Endodermal cell (in vitro differentiated cells): Measurements from ENCODE around the gene TAF8. TPM values are rescaled to one million over a fixed set of nuclear protein-coding genes. Genes with fewer than 3 reads are reported as not detected.

Experiments used
- DNase-seq: peaks from one replicate; pipeline ENCODE4 v3.0.0-alpha.2; 2017
- H3K27ac ChIP-seq: 2 replicates; pipeline ENCODE4 v1.5.1; 2013; ENCODE audit warnings: mild to moderate bottlenecking, low read depth, low read length, moderate library complexity
- H3K27me3 ChIP-seq: 2 replicates; pipeline ENCODE4 v1.6.1; 2013; ENCODE audit warnings: mild to moderate bottlenecking, low read length, moderate library complexity; ENCODE audit not compliant: insufficient read depth, control insufficient read depth, poor library complexity, severe bottlenecking
- H3K36me3 ChIP-seq: 2 replicates; pipeline ENCODE4 v1.7.0; 2013; ENCODE audit warnings: mild to moderate bottlenecking, low read length, moderate library complexity; ENCODE audit not compliant: control insufficient read depth, insufficient read depth
- H3K4me1 ChIP-seq: one replicate; pipeline ENCODE4 v1.7.0; 2013; ENCODE audit warnings: low read length; ENCODE audit not compliant: control insufficient read depth, insufficient read depth
- H3K4me3 ChIP-seq: 2 replicates; pipeline ENCODE4 v1.5.1; 2013; ENCODE audit warnings: mild to moderate bottlenecking, low read length, moderate library complexity
- H3K9ac ChIP-seq: 2 replicates; pipeline ENCODE4 v1.6.1; 2013; ENCODE audit warnings: mild to moderate bottlenecking, low read length, moderate library complexity; ENCODE audit not compliant: poor library complexity, severe bottlenecking; ENCODE audit errors: extremely low read depth
- H3K9me3 ChIP-seq: 2 replicates; pipeline ENCODE4 v1.6.1; 2013; ENCODE audit warnings: mild to moderate bottlenecking, low read length, moderate library complexity; ENCODE audit not compliant: control insufficient read depth
- H3K27ac Mint-ChIP-seq: 2 replicates; pipeline ENCODE4 v1.8.0; 2020; ENCODE audit warnings: mixed read lengths
- H3K27me3 Mint-ChIP-seq: 2 replicates; pipeline ENCODE4 v1.8.0; 2021; ENCODE audit warnings: mild to moderate bottlenecking, mixed read lengths; ENCODE audit not compliant: insufficient read depth
- H3K36me3 Mint-ChIP-seq: 2 replicates; pipeline ENCODE4 v1.8.0; 2020; ENCODE audit warnings: low read depth, mixed read lengths
- H3K4me1 Mint-ChIP-seq: 2 replicates; pipeline ENCODE4 v1.8.0; 2020; ENCODE audit warnings: mixed read lengths
- H3K4me3 Mint-ChIP-seq: 2 replicates; pipeline ENCODE4 v1.8.0; 2020; ENCODE audit warnings: mild to moderate bottlenecking, moderate library complexity, mixed read lengths
- H3K9me3 Mint-ChIP-seq: 2 replicates; pipeline ENCODE4 v1.8.0; 2020; ENCODE audit warnings: mild to moderate bottlenecking, mixed read lengths
- CTCF ChIP-seq: fragments of 200-600 bp; sonication (generic); conservative IDR thresholded peaks from 2 replicates; pipeline ENCODE4 v1.5.0; 2021; ENCODE audit warnings: antibody characterized with exemption, mild to moderate bottlenecking
- WGBS, 2 experiments: methylation state at CpG; one replicate each; pipeline versions ENCODE4 v1.1.5 to v1.1.7; 2013; ENCODE audit warnings: missing lambda C conversion rate in 2 of 2, mixed read lengths in 1 of 2; ENCODE audit not compliant: insufficient coverage in 1 of 2, insufficient read length in 1 of 2; 5-methylcytosine and 5-hydroxymethylcytosine counted together
- total RNA-seq, 2 donors: library from RNA; stranded (reverse); fragmentation: NEBNext Ultra II Directional in 1 of 2; extraction: Animal tissue kit (Norgen Biotek cat#: 25700) in 1 of 2; gene quantifications; 2 replicates in 1 of 2; 3 replicates in 1 of 2; pipeline ENCODE4 v1.2.1, GENCODE V29; 2021

TAF8 gene
- total RNA-seq, 2 donors from 2014 or later = 27.9 to 31.0 TPM

- Histone ChIP-seq H3K4me3 (no peak overlapping the region), H3K4me1 (peaks cover 6% of the 10 kb centered on the region), H3K27me3 (no peaks in the 10 kb centered on the region), H3K27ac (no peak overlapping the region), H3K36me3 (no peaks in the 10 kb centered on the region), H3K9ac (no peak overlapping the region), H3K9me3 (no peaks in the 10 kb centered on the region)
- Mint-ChIP-seq H3K4me3 (no peak overlapping the region), H3K27me3 (peaks cover 3% of the 10 kb centered on the region), H3K27ac (no peak overlapping the region), H3K36me3 (no peaks in the 10 kb centered on the region), H3K4me1 (peaks cover 32% of the 10 kb centered on the region), H3K9me3 (no peaks in the 10 kb centered on the region)
- WGBS, 2 experiments = 80 to 82% methylated on average over 6 to 7 of the region's 7 CpGs
- no peak for DNase-seq
- TF ChIP-seq CTCF = no peak
Observed at GRCh38 chr6:42025845-42026243, 24.5 kb upstream of the TAF8 start.

GRCh38 chr6:42026540-42026939, 23.8 kb upstream of the TAF8 start:
- Histone ChIP-seq H3K36me3 (no peaks in the 10 kb centered on the region), H3K4me3 (no peak overlapping the region), H3K9ac (no peak overlapping the region), H3K27ac (no peak overlapping the region), H3K27me3 (no peaks in the 10 kb centered on the region), H3K4me1 (peaks cover 10% of the 10 kb centered on the region), H3K9me3 (no peaks in the 10 kb centered on the region)
- Mint-ChIP-seq H3K9me3 (no peaks in the 10 kb centered on the region), H3K27me3 (peaks cover 3% of the 10 kb centered on the region), H3K4me3 (no peak overlapping the region), H3K36me3 (no peaks in the 10 kb centered on the region), H3K4me1 (peaks cover 39% of the 10 kb centered on the region), H3K27ac (no peak overlapping the region)
- DNase-seq = no peak
- no peak for TF ChIP-seq CTCF
- 40 to 71% methylated on average over 2 to 4 of the region's 4 CpGs for WGBS, 2 experiments

- H3K36me3 ChIP-seq = no peaks in the 10 kb centered on the region
- H3K9me3 ChIP-seq = no peaks in the 10 kb centered on the region
- Mint-ChIP-seq H3K27ac (peak overlapping the region; percentile 91), H3K4me3 (no peak overlapping the region), H3K4me1 (peaks cover 25% of the 10 kb centered on the region), H3K36me3 (no peaks in the 10 kb centered on the region), H3K9me3 (no peaks in the 10 kb centered on the region), H3K27me3 (peaks cover 3% of the 10 kb centered on the region)
- peak overlapping the region; percentile 44 for H3K9ac ChIP-seq
- WGBS, 2 experiments = 72 to 87% methylated on average over 13 to 17 of the region's 17 CpGs
- no peak overlapping the region for H3K27ac ChIP-seq
- H3K27me3 ChIP-seq = no peaks in the 10 kb centered on the region
- DNase-seq = peak; percentile 81
- H3K4me1 ChIP-seq = peaks cover 10% of the 10 kb centered on the region
- TF ChIP-seq CTCF = no peak
- H3K4me3 ChIP-seq = no peak overlapping the region
Observed at GRCh38 chr6:42028234-42029061, 21.9 kb upstream of the TAF8 start.
